ENCODE data around the gene TRAF2. TPM values are rescaled to one million over a fixed set of nuclear protein-coding genes. Genes with fewer than 3 reads are reported as not detected.
A peak's percentile ranks its signal among the peaks of the same experiment; 100 is the strongest.

TRAF2 gene
- total and polyA plus RNA-seq, 8 donors: 5.5 to 248 (median 11.7) TPM

GRCh38 chr9:136937186-136938001, 51.1 kb downstream of the TRAF2 start:
- 86 to 96% (median 89%) methylated on average over 14 to 15 of the region's 15 CpGs for WGBS, 5 donors
- Histone ChIP-seq H3K9me3 (no peaks in the 10 kb centered on the region), H3K4me3 (no peak overlapping the region), H3K4me1 (peaks cover 0 to 10% (median 6%) of the 10 kb centered on the region in 4 donors), H3K27me3 (no peaks in the 10 kb centered on the region), H3K27ac (no peak overlapping the region), H3K36me3 (peaks cover 28 to 46% (median 40%) of the 10 kb centered on the region in 4 donors)
- intact Hi-C loops (cut with DNase I; ENCODE audit: low total_unique reads): no loop called here
- DNase-seq: no peak
- TF ChIP-seq CTCF (IDR thresholded peaks at IDR 0.05): no peak
- TF ChIP-seq POLR2AphosphoS5 (IDR thresholded peaks at IDR 0.05): no peak
- no peak for TF ChIP-seq POLR2A (IDR thresholded peaks at IDR 0.05)
- TF ChIP-seq EP300 (IDR thresholded peaks at IDR 0.05): no peak

GRCh38 chr9:136939431-136939995, 53.2 kb downstream of the TRAF2 start:
- Histone ChIP-seq H3K27me3 (no peaks in the 10 kb centered on the region), H3K4me1 (peaks cover 13 to 25% (median 22%) of the 10 kb centered on the region in 4 donors), H3K9me3 (no peaks in the 10 kb centered on the region), H3K27ac (no peak overlapping the region), H3K36me3 (peaks cover 35 to 55% (median 48%) of the 10 kb centered on the region in 4 donors), H3K4me3 (no peak overlapping the region)
- WGBS, 5 donors: 87 to 91% (median 90%) methylated on average over 17 to 28 of the region's 28 CpGs
- TF ChIP-seq POLR2A (IDR thresholded peaks at IDR 0.05): no peak
- no peak for TF ChIP-seq POLR2AphosphoS5 (IDR thresholded peaks at IDR 0.05)
- TF ChIP-seq EP300 (IDR thresholded peaks at IDR 0.05): no peak
- no peak for TF ChIP-seq CTCF (IDR thresholded peaks at IDR 0.05)
- DNase-seq: no peak
- intact Hi-C loops (cut with DNase I; ENCODE audit: low total_unique reads): no loop called here

- peaks cover 16 to 29% (median 26%) of the 10 kb centered on the region in 4 donors for H3K4me1 ChIP-seq
- peak in 1 of 2 donors; percentile 2 for DNase-seq
- peaks cover 35 to 55% (median 48%) of the 10 kb centered on the region in 4 donors for H3K36me3 ChIP-seq
- no peak overlapping the region for H3K27ac ChIP-seq
- no peaks in the 10 kb centered on the region for H3K9me3 ChIP-seq
- intact Hi-C loops (cut with DNase I; ENCODE audit: low total_unique reads): loop anchor here (10.0 kb wide), 1 partner anchor 85 kb away; the partner anchor contains the start of gene MAMDC4
- 55 to 75% (median 64%) methylated on average over 14 to 16 of the region's 16 CpGs for WGBS, 5 donors
- no peak overlapping the region for H3K4me3 ChIP-seq
- TF ChIP-seq POLR2AphosphoS5 (IDR thresholded peaks at IDR 0.05): no peak
- TF ChIP-seq POLR2A (IDR thresholded peaks at IDR 0.05): no peak
- no peak for TF ChIP-seq CTCF (IDR thresholded peaks at IDR 0.05)
- TF ChIP-seq EP300 (IDR thresholded peaks at IDR 0.05): no peak
- H3K27me3 ChIP-seq: no peaks in the 10 kb centered on the region
These were observed 53.7 kb downstream of the TRAF2 start for GRCh38 chr9:136939996-136940525.

GRCh38 chr9:136940526-136941230, 54.4 kb downstream of the TRAF2 start:
- 90 to 96% (median 93%) methylated on average over 24 to 42 of the region's 42 CpGs for WGBS, 5 donors
- Histone ChIP-seq H3K4me1 (peaks cover 17 to 32% (median 30%) of the 10 kb centered on the region in 4 donors), H3K27me3 (no peaks in the 10 kb centered on the region), H3K4me3 (no peak overlapping the region), H3K36me3 (peaks cover 35 to 55% (median 48%) of the 10 kb centered on the region in 4 donors), H3K27ac (no peak overlapping the region), H3K9me3 (no peaks in the 10 kb centered on the region)
- DNase-seq: peak in 1 of 2 donors; percentile 9
- intact Hi-C loops (cut with DNase I; ENCODE audit: low total_unique reads): loop anchor here (10.0 kb wide), 1 partner anchor 86 kb away; the partner anchor contains the start of gene MAMDC4
- TF ChIP-seq CTCF (IDR thresholded peaks at IDR 0.05) (no peak), POLR2AphosphoS5 (IDR thresholded peaks at IDR 0.05) (no peak), POLR2A (IDR thresholded peaks at IDR 0.05) (no peak), EP300 (IDR thresholded peaks at IDR 0.05) (no peak)

Measured in stomach (tissue), 9 donors.